Frontal cortex (tissue), 4 donors: ENCODE measurements around the gene FOXF2. TPM values are rescaled to one million over a fixed set of nuclear protein-coding genes. Genes with fewer than 3 reads are reported as not detected.

ENCODE experiments used
- DNase-seq, 2 donors: peaks; one replicate each; pipeline ENCODE4 v3.0.0; 2012; ENCODE audit warnings: low spot score in 2 of 2
- FAIRE-seq: peaks from 2 replicates; lab custom pipeline; 2012; peaks lifted over from hg19 to GRCh38; lab: Jason Lieb, UNC
- total RNA-seq: library from RNA; depleted of rRNA; stranded (reverse); fragments of >200 nt; gene quantifications from one replicate; pipeline ENCODE4 v1.2.3, GENCODE V29; 2014
- donor health status: control.
- donor health status: control.
- donor health status: control.

FOXF2 gene
- total RNA-seq, 1 donor from 2014 or later: 1.2 TPM

DNA sequence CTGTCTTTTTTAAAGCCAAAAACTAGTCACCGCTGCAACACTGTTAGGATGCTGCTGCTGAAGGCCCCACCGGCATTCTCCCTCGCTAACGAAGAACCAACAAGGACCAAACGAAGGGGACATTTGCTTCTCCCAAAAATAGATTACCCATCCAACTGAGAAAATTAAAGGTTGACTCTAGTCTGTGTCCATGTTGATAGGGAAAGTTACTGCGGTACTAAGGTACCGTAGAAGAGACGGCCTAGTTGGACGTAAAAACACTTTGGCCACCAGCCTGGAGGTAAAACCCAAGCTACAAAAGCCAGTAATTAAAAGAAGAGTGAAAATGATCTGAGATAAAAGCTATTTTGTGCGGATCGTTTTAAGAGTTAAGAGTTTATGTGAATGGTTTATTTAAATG is 11.8 kb upstream of the FOXF2 start:
- FAIRE-seq (no peak), DNase-seq (no peak)

GRCh38 chr6:1378065-1379016 is 11.0 kb upstream of the FOXF2 start:
- FAIRE-seq (no peak), DNase-seq (peak in 1 of 2 donors; percentile 47)

- DNase-seq (no peak), FAIRE-seq (no peak)
Observed at GRCh38 chr6:1379017-1379787, 10.2 kb upstream of the FOXF2 start.

DNA sequence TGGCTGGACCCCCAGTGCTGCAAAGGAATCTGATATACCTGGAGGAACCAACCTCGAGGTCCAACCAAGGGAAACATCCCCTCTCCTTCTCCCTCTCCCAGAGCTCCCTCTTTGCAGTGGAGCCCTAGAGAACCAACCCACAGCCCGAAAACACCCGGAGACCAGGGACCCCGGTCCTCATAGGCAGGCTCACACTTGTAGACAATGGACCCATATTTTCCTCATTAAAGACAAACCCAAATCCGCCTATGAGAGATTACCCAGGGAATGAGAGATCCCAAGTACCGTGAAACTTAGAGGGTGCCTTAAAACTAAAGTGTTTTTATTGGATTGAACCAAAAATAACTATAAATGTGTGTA is 9.6 kb upstream of the FOXF2 start:
- FAIRE-seq (no peak), DNase-seq (no peak)

DNA sequence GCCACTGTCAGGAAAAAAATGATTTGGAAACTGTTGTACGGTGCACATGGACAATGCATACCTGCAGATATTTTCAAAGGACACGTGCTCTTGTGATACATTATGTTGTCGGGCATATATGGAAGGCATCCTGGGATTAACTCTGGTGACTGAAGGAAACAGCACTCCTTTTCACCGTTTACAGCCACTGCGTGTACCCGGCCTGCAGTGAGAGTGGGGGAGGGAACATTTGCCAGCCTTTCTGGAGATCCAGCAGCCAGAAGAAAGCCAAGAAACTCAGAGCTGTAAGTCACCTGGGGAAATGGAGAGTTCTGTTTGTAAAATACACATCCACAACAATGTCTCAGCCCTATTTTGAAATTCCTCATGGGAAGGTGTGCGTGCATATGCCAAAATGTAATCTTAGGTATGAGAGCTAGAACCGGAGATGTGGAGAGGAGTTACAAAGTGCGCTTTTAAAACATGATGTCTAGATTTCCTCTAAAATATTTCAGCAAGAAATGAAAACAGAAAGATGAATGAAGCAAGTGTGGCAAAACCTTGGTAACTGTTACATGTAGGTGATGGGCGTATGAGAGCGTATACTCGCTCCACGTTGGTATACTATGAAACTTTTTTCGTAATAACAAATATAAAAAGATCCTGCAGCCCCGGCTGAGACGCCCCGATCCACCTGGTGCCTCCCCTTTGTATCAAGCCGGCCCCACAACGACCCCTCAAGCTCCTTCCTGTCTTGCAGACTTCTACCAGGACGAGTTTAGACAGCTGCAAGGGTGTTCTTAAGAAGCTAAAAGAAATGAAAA is 8.6 kb upstream of the FOXF2 start:
- FAIRE-seq (no peak), DNase-seq (no peak)

DNA sequence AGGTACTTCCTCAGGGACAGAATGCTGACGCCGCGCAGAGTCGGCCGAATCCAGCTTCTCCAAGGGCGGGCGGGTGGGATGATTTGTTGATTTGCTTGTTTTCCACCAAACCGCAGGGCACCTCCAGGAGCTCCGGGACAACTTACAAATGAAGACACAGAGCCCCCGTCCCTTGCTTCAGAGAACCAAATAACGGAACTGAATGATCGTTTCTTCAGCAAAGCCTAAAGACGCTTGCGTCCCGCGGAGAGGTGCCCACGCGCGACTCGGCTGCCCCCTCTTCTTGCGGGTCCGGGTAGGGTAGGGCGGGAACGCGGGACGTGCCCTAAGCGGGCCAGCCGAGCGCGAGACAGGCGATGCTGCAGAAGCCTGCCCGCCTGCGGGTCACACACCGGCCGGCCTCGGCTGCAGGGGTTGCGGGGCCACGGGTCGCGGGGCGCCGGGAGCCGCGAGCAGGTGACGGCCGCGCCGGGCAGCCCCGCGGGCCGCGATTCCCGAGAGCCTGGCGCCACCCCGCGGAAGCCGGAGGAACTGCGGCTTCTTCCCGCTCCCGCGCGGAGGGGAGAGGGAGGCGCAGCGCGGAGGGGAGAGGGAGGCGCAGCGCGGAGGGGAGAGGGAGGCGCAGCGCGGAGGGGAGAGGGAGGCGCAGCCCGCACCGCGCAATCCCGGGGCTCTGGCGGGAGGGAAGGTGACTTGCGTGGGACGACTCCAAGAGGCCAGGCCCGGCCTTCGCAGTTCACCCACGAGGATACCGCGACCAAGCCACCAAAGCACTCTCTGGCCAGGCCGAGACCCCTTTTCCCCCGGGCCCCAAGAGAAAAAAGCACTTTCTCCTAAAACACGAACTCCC is 7.7 kb upstream of the FOXF2 start:
- FAIRE-seq (no peak), DNase-seq (peak; percentile 80 to 82)

GRCh38 chr6:1382331-1382882 is 7.0 kb upstream of the FOXF2 start:
- FAIRE-seq: no peak
- no peak for DNase-seq

DNA sequence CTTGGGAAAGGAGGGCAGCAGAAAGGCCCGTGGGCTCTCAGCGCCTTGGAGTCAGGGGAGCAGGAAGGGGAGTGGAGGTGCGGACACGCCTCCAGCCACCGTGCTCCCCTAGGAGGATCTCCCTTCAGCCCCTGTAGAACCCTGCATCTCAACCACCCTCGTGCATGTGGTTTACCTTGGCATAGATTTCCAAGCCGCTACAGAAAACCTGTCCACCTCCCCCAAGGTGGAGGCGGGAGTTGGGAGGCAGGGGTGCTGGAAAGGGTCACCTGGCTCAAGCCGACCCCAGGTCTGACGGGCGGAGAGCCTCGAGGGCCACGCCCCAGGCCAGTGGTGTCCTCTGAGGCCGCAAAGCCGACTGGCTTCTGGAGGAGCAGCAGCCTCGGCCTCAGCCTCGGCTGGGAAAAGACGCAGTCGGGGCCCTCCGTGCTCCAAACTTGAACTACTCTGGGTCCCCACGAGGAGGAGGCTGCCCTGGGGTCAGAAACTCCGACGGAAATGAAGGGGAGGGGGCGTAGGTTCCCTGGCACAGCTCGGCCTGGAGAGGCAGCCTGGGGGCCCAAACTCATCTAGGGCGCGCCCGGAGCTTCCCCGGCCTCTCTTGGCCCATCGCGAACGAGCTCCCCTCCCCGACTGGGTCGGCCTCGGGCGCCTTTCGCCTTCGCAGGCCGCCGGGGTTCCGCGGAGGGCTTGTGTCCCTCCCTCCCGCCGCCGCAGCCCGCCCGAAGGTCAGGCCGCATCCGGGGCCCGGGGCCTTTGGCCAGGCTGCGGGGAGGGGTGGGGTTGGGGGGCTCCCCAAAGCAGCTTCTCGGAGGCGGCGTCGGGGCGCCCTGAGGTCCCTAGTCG is 6.3 kb upstream of the FOXF2 start:
- DNase-seq: no peak

GRCh38 chr6:1383729-1384548 is 5.4 kb upstream of the FOXF2 start:
- DNase-seq (peak in 1 of 2 donors; percentile 35), FAIRE-seq (no peak)

More for the DNA sequence above, 6.3 kb upstream of the FOXF2 start:
- FAIRE-seq: no peak

GRCh38 chr6:1384549-1385128 is 4.7 kb upstream of the FOXF2 start:
- DNase-seq (no peak), FAIRE-seq (no peak)

DNA sequence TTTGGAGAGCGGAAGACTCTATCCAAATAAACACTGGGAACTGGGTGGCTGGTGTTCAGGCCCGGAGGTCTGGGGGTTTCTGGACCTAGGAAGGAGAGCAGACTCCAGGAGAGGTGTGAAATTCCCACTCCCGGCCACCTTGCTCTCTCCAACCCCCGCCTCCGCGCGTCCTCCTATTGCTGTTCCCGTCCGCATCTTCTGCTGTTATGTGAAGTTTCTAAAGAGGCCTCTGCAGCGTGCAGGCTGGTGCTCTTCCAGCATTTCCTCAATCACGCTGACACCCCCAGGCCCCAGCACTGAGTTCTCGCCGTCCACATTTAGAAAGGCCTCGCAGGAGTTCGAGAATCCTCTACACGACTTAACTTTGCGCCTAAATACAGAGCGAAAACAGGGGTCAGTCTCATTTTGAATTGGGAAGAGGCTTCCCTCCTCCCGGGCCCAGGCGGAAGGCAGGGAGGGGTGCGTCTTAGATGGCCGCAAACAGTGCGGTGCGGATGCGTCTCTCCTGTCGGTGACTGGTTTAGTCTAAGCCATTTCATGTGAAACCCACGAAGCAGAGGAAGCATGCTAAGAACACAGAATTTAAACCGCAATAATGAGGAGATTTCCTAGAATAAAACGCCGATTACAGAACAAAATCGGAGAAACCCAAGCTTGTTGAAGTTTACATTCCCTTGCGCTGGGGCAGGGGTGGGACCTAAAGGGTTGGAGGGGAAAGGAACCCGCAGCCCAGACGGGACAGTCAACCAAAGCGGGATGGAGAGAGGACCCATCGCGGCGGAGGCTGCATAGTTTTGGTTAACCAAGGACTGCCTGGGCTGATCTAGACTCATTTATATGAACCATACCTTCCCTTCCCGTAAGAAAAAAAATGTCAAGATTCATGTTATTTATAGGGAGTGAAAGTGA is 4.0 kb upstream of the FOXF2 start:
- FAIRE-seq: no peak

DNA sequence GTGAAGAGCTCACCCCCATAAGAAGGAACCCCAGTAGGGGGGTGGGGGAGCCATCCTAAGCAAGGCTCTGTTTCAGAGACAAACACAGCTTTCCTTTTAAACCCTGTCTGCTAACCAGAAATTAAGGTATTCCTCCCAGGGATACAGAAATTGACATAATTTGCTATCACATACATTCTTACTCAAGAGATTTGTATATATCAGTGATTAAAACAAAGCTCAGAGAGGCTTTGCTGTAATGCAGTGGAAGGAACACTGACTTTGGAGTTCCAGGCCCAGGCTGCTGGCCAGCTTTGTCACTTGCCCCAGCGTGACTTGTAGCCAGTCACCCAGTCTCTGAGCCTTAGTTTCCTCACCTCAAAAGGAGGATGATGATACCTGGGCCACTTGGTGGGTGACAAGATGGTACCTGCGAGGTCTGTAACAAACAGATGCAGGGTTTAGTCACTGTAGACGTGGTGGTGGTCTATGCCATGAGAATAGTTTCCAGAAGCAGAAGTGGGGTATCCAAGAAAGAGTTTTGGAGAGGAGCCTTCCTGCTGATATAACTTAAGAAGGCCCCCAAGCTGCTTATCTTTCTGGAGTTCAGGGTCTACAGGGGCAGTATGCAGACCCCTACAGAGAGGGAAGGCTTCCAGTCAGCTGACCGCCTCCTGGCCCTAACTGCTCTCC is 3.2 kb upstream of the FOXF2 start:
- no peak for FAIRE-seq
- DNase-seq: no peak

More for the DNA sequence above, 4.0 kb upstream of the FOXF2 start:
- DNase-seq: no peak

- DNase-seq (no peak), FAIRE-seq (no peak)
Observed at GRCh38 chr6:1387538-1387875, 1.9 kb upstream of the FOXF2 start.

DNA sequence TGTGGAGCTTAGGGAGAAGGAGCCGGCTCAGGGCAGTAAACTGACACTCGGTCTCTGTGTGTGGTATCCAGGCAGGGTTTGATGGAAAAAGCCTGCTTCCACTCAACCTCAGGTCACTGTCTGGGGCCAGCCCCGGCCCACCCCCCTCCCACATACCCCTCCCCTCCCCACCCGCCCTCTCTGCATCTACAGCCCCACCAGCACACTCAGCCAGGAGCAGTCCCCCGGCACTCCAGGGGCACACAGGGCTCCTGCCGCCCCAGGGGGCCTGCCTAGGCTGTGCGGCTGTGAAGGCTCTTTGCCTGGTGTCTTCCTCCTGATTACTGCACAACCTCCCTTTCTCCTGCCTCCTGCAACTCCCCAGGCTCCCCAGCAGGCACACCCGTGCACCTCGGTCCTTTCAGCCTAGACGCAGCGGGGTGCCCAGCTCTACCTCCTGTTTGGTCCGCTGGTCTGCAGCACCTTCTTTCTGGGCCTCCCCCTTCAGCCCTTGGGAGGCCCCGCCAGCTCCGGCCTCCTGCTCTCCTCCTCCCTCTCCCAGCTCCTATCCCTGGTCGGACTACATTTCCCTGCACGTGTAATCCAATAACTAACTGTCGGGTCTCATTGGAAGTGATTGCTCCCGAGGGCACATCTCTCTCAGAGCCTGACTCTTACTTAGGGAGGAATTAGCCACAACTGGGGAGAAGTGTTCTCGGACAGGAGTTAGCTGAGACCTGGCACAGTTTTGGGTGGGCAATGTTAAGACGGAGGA is 1.3 kb upstream of the FOXF2 start:
- no peak for DNase-seq
- no peak for FAIRE-seq
